Right atrium auricular region (tissue), 2 donors: Measurements from ENCODE around the gene LCOR. TPM values are rescaled to one million over a fixed set of nuclear protein-coding genes. Genes with fewer than 3 reads are reported as not detected.

ENCODE experiments used
- DNase-seq: peaks from one replicate; pipeline ENCODE4 v3.0.0-alpha.2; 2019; ENCODE audit warnings: low spot score
- H3K27ac ChIP-seq, 2 donors: fragments of 200-600 bp; sonication (generic); 1 replicate in 1 of 2; 2 replicates in 1 of 2; pipeline ENCODE4 v1.5.1; 2016 to 2019
- H3K27me3 ChIP-seq, 2 donors: fragments of 200-600 bp; sonication (generic); one replicate each; pipeline versions ENCODE4 v1.5.1 to v1.6.0; 2017 to 2019
- H3K36me3 ChIP-seq: fragments of 200-600 bp; sonication (generic); one replicate; pipeline ENCODE4 v1.5.1; 2016
- H3K4me1 ChIP-seq, 2 donors: fragments of 200-600 bp; sonication (generic); one replicate each; pipeline versions ENCODE4 v1.5.1 to v1.6.0; 2017 to 2019
- H3K4me3 ChIP-seq, 2 donors: fragments of 200-600 bp; sonication (generic); 1 replicate in 1 of 2; 2 replicates in 1 of 2; pipeline ENCODE4 v1.5.1; 2017 to 2019; ENCODE audit warnings: mild to moderate bottlenecking in 1 of 2, moderate library complexity in 1 of 2
- H3K9me3 ChIP-seq, 2 donors: fragments of 200-600 bp; sonication (generic); one replicate each; pipeline ENCODE4 v1.5.1; 2019
- total RNA-seq, 2 donors: library from RNA; depleted of rRNA; stranded (reverse); fragments of >200 nt; gene quantifications; one replicate each; pipeline ENCODE4 v1.1.0, GENCODE V29; 2016
- TF ChIP-seq, protein P1 (sequence below), 2 donors: fragments of 200-600 bp; sonication (generic); IDR thresholded peaks; one replicate each; pipeline ENCODE4 v1.5.1; 2019; ENCODE audit warnings: antibody characterized with exemption in 2 of 2

The LCOR gene
- total RNA-seq, 2 donors from 2014 or later = 10.2 to 12.2 TPM

DNA sequence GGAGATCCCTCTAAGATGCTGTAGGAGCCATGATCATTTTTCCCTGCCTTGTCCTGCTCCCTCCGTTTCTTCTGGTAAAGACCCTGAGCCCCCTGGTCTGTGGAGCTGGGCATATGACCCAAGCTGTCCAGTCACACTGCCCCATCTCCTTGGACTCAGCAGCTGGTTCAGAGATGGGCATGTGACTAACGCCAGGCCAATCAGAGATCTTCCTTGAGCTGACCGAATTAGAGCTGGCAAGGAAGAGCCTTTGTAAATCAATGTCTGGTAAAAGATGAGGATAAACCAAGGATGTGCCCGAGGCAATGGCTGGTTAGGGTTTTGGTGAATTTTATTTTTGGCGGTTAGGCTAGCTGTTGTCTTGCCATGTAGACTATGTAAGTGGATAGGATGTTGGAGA, 173.3 kb downstream of the LCOR start:
- DNase-seq = no peak
- Histone ChIP-seq H3K36me3 (no peaks in the 10 kb centered on the region), H3K4me3 (no peak overlapping the region), H3K27ac (no peak overlapping the region), H3K4me1 (no peaks in the 10 kb centered on the region), H3K9me3 (peaks cover 0 to 16% of the 10 kb centered on the region in 2 donors), H3K27me3 (no peaks in the 10 kb centered on the region)
- TF ChIP-seq, protein P1, sequence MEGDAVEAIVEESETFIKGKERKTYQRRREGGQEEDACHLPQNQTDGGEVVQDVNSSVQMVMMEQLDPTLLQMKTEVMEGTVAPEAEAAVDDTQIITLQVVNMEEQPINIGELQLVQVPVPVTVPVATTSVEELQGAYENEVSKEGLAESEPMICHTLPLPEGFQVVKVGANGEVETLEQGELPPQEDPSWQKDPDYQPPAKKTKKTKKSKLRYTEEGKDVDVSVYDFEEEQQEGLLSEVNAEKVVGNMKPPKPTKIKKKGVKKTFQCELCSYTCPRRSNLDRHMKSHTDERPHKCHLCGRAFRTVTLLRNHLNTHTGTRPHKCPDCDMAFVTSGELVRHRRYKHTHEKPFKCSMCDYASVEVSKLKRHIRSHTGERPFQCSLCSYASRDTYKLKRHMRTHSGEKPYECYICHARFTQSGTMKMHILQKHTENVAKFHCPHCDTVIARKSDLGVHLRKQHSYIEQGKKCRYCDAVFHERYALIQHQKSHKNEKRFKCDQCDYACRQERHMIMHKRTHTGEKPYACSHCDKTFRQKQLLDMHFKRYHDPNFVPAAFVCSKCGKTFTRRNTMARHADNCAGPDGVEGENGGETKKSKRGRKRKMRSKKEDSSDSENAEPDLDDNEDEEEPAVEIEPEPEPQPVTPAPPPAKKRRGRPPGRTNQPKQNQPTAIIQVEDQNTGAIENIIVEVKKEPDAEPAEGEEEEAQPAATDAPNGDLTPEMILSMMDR (IDR thresholded peaks at IDR 0.05) = no peak

DNA sequence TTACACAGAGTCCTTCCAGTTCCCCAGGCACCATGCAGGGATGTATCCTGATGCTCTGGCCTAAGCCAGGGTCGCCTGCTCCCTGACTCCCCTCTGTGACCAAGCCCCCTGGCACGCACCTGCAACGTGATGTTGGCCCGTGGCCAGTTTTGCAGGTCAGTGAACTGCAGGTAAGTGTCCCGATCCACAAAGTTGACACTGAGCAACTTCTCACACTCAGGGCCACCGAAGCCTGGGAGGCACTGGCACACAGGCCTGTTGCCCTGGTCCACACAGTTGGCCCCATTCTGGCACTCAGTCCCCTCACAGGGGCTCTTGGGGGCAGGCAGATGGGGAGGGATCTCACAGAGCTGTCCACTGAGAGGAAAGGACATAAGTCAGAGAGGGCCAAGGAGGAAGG, 174.3 kb downstream of the LCOR start:
- no peaks in the 10 kb centered on the region for H3K27me3 ChIP-seq
- no peaks in the 10 kb centered on the region for H3K4me1 ChIP-seq
- H3K27ac ChIP-seq = no peak overlapping the region
- peaks cover 0 to 16% of the 10 kb centered on the region in 2 donors for H3K9me3 ChIP-seq
- no peaks in the 10 kb centered on the region for H3K36me3 ChIP-seq
- H3K4me3 ChIP-seq = no peak overlapping the region
- TF ChIP-seq, protein P1 (IDR thresholded peaks at IDR 0.05) = no peak
- no peak for DNase-seq

DNA sequence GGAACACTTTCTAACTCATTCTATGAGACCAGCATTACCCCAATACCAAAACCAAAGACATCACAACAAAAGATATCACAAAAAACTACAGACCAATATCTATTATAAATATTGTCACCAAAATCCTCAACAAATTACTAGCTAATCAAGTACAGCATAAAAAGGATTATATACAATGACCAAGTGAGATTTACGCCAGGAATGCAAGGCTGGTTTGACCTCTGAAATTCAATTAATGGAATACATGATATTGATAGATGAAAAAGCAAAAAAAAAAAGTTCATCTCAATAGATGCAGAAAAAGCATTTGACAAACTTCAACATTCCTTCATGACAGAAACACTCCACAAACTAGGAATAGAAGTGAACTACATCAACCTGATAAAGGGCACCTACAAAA, 175.3 kb downstream of the LCOR start:
- TF ChIP-seq, protein P1 (IDR thresholded peaks at IDR 0.05) = no peak
- Histone ChIP-seq H3K27ac (no peak overlapping the region), H3K36me3 (no peaks in the 10 kb centered on the region), H3K27me3 (no peaks in the 10 kb centered on the region), H3K4me1 (no peaks in the 10 kb centered on the region), H3K4me3 (no peak overlapping the region), H3K9me3 (peaks cover 0 to 16% of the 10 kb centered on the region in 2 donors)
- no peak for DNase-seq

DNA sequence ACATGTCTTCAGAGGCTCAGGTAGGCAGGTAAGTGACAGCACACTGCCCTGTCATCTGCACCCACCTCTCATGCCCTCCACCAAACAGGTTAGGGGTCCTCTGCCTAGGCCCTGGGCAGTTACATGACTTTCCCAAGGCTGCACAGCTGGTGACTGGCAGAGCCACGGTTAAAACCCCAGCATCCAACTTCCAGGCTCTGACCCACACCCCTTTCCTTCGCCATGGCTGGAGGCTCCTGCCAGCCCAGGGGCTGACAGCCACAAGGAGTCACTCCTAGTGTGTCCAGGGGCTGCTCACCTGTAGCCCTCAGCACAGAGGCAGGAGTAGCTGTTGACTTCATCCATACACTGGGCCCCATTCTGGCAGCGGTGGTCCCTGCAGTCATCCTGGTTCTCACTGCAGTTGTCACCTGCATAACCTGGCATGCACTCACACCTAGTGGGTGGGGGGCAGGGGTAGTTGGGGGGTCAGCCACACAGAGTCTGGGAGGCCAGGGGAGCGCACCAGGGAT, 178.7 kb downstream of the LCOR start:
- peaks cover 0 to 16% of the 10 kb centered on the region in 2 donors for H3K9me3 ChIP-seq
- H3K36me3 ChIP-seq = no peaks in the 10 kb centered on the region
- DNase-seq = no peak
- TF ChIP-seq, protein P1 (IDR thresholded peaks at IDR 0.05) = no peak
- H3K4me3 ChIP-seq = no peak overlapping the region
- H3K27me3 ChIP-seq = no peaks in the 10 kb centered on the region
- no peak overlapping the region for H3K27ac ChIP-seq
- H3K4me1 ChIP-seq = no peaks in the 10 kb centered on the region

DNA sequence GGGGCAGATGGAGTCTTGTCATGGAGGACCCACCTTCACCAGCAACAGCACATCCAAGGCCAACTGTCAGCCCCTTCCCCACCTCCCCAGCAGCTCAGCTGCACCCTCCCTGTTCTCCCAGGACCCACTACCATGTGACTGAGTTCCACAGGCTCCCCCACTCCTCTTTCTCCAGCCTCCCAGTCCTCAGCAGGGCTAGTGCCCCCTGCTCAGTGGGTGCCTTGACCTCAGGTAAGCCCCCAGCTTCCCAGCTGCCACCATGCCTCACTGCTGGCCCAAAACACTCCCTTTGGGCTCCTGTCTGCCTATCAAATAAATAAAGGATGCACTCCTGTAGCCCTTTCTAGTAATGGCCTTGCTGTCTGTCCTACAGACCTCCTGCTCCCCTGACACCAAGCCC, 179.3 kb downstream of the LCOR start:
- no peak for DNase-seq
- TF ChIP-seq, protein P1 (IDR thresholded peaks at IDR 0.05) = no peak
- Histone ChIP-seq H3K9me3 (peaks cover 0 to 16% of the 10 kb centered on the region in 2 donors), H3K27me3 (no peaks in the 10 kb centered on the region), H3K36me3 (no peaks in the 10 kb centered on the region), H3K4me3 (no peak overlapping the region), H3K27ac (no peak overlapping the region), H3K4me1 (no peaks in the 10 kb centered on the region)

DNA sequence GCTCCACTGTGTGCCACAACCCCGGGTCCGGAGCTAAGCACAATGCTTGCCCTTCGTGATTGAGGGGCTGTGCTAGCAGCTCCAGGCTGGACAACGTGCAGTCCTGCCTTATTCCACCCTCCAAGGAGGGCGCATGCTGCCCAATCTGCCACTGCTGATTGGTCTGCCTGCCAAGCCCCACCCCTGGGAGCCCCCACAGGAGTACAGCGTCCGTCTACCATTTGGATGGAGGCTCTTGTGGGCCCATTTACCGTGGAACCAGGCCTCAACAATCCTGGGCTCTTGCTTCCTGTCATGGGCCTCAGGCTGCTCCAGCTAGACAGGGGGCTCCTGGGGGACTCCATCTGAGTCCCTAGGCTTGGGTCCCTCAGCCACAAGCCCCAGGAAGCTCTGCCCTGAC, 180.4 kb downstream of the LCOR start:
- Histone ChIP-seq H3K27ac (no peak overlapping the region), H3K9me3 (peaks cover 0 to 7% of the 10 kb centered on the region in 2 donors), H3K4me3 (no peak overlapping the region), H3K27me3 (no peaks in the 10 kb centered on the region), H3K36me3 (no peaks in the 10 kb centered on the region), H3K4me1 (no peaks in the 10 kb centered on the region)
- DNase-seq = no peak
- TF ChIP-seq, protein P1 (IDR thresholded peaks at IDR 0.05) = no peak
